HG03575 (cell line): ENCODE measurements around the gene COMP.

ENCODE experiments used
- ATAC-seq: cut with Tn5 transposase; IDR thresholded peaks from one replicate; pipeline ENCODE4 v1.9.1; 2021; ENCODE audit not compliant: unreplicated experiment, insufficient number of reproducible peaks, low FRiP score; ENCODE audit errors: extremely low read depth

The COMP gene

DNA sequence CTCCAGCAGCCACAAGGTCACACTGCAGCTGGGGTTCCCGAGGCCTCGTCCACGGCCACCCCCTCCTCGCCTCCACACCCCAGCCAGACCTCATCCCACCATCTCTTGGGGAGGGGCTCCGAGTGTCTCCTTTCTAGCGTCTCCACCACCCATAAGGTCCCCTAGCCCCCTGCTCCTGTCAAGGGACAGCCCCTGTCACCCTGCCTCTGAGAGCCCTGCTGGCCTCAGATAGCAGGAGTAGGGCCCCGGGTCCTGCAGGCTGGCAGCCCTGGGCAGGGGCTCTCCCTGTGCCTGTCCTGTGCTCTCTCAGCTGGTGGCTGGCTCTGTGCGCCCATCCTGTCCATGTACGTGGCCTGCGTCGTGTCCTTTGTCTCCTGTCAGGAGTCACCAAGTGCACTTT is 17.0 kb downstream of the COMP start:
- no peak for ATAC-seq

DNA sequence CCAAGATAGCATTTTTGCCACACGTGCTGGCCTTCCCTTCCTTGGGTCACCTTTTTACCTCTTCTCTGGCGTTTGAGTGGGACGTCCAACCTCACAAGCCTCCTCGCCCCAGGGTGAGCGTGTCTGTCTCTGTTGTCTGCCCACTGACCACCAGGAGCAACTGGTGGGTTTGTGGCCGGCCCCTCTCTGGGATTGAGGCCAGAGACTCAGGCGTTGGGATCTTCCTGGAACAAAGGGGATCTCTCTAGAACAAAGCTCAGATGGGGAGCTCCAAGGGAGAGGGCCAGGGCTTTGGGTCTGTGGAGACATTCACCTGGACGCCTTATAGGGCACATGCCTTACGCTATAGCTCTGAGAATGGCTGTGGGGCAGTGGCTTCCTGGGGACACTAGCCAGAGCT is 17.4 kb downstream of the COMP start:
- no peak for ATAC-seq

DNA sequence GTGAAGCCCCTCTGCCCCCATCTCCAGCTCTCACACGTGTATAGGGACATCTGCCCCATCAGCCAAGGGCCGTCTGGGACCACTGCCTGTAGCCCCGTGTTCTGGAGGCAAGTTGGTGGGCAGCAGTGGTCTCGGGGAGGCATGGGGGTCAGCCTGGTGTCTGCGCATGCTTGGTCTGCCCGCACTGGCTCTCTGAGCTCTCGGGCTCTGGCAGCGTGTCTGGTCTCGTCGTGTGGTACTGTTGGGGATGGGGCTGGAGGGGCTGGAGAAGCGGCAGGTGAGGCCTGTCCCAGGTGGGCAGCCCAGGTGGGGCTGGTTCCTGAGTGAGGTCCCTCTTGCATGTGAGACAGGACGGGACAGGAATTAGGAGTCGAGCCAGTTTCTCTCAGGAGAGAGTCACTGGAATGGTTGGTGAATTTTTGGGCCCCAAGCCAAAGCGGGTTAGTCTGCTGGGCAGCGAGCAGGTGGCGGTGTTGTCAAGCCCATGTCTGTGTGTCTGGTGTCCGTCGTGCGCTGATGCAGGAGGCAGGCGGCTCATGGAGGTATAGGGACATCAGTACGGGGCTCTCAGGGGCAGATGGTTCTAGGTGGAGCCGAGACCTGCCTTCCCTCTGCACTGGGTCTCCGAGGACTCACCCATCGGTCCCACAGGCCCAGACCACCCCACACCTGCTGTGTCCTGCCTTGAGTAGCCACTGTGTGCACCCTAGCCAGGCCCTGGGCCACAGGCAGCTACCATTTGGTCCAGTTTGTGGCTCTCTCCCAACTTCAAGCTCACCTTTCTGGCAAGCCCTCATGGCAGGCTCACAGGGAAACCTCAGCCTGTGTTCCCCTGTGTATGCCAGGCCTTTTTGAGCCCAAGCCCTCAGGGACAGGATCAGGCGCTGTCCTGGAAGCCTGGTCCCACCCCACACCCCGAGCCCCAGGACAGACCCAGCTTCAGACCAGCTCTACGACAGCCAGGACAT is 18.2 kb downstream of the COMP start:
- ATAC-seq, result no peak

DNA sequence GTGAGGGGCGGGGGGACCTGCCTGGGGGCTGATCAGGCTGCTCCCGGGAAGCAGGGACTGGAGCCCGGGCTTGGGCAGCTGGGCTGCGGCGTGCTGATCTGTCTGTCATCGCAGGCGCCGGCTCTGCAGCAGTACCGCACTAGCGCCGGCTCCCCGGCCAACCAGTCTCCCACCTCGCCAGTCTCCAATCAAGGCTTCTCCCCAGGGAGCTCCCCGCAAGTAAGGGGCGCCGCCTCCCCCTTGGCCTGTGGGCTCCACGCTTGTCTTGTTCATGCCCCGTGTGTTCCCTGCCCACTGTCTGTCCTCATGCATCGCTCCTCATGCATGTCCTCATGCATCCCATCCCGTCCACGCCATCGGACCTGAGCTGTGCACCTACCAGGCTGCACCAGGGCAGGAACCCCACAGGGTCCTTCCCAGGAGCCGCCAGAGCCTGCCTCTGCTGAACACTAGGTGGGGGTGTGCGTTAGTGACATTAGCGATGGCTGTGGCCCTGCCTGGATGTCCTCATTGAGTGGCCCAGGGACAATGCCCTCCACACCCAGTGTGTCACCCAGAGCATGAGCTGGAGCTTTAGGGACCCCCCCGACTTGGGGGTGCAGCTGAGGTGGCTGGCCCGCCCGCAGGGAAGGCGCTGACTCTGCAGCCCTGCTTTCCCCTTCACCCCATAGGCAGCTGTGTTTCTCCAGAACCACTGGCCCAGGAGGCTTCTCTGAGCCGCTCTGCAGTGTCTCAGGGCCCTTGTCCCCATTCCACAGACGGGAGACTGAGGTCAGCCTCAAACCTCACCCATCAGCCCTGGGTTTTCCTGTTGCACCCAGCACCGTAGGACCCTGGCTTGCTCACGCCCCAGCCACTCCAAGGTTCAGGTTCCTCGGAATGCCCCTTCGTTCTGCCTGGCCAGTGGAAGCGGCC is 19.5 kb downstream of the COMP start:
- no peak for ATAC-seq

DNA sequence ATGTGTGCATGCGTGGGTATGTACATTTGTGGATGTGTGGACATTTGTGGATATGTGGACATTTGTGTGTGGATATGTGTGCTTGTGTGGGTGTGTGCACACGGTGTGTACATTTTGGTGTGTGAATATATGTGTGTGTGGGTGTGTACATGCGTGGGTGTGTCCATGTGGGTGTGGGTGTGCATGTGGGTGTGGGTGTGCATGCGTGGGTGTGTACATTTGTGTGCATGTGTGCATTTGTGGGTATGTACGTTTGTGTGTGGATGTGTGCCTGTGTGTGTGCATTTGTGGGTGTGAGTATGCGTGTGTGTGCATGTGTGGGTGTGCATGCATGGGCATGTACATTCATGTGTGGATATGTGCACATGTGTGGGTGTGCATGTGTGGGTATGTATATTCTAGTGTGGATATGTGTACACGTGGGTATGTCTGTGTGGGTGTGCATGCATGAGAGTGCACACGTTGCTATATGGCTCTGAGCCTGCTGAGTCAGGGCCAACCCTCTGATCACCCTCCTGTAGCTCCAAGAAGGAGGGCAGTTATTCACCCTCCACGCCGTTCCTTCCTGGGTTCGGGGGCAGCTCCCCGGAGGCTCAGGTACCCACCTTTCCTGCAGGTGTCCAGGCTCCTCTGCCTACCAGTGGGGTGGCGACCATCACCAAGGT is 20.3 kb downstream of the COMP start:
- ATAC-seq, result no peak

DNA sequence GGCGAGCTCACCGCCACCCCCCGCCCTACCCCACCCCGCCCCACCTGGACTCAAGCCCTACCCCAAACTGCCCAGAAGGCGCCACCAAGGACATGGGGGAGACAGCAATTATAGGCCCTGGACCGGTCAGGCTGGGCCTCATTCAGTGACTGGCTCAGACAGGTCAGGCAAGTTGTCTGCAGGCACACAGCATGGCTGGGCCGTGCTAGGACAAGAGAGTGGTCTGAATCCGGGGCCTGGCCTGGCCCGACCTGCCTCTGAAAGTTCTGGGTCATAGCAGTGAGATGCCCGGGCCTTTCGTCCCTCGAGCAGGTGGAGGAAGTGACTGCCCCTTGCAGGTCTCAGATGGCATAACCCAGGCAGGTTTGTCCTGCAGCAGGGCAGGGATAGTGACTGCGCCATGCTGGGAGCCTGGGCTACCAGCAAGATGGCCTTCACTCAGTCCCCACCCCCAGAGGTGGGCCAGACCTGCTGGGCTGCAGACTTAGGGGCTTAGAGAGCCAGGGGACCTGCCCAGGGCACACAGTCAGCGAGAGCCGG is 21.0 kb downstream of the COMP start:
- no peak for ATAC-seq

DNA sequence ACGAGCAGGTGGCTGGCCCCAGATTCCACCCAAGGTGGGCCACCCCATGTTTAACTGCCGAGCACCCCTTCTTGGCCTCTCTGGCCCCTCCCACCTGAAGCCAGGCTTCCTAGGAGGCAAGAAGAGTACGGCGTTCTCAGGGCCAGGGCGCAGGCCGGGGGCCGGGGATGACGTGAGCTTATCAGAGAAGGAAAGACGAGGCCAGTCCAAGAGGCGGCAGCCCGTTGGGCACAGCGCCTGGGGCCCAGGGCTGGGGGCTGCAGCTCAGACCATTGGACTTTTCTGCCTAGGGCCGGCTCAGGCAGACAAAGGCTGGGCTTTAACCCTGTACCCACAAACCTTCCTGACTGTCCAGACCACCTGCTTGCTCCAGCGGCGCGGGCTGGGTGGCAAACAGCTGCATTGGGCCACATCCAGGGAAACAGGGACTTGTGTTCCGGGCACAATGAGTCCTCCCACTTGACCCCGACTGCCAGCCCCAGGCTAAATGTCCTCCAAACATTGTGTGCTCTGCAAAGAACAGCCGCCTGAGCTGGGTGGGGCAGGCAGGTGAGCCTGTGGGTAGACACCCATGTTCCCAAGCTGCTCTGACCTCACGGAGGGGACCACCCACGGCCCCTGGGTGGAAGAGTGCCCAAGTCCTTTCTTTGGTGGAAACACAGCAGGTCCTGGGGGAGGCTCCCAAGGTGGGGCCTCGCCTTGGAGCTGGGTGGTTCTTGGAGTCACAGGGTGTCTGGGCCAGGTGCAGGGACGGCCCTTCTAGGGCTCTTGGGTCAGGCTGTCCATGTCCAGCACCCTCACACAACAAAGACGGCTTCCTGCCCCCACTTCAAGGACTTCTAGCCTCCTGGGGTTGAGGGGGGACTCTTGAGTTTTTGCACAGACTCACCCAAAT is 21.9 kb downstream of the COMP start:
- ATAC-seq, result no peak

DNA sequence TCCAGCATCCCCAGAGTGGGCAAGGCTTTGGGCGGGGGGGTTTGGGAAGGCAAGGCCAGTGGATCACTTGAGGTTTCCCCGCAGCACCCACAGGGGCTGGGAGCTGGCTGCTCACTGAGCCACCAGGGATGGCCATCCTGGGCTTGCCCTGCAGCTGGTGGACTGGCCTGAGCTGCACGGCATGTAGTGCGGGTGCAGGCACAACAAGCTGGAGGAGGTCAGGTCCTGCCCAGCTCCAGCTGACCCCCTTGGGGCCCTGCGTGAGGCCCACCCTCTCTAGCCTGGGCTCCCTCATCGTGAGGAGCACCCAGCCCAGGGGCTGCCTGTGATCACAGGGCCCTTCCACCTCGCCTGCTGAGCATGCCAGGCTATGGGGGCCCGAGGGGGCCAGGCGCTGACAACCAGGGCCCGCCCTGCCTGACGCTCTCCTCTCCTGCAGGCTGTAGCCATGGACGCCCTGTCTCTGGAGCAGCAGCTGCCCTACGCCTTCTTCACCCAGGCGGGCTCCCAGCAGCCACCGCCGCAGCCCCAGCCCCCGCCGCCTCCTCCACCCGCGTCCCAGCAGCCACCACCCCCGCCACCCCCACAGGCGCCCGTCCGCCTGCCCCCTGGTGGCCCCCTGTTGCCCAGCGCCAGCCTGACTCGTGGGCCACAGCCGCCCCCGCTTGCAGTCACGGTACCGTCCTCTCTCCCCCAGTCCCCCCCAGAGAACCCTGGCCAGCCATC is 22.9 kb downstream of the COMP start:
- ATAC-seq, result no peak

DNA sequence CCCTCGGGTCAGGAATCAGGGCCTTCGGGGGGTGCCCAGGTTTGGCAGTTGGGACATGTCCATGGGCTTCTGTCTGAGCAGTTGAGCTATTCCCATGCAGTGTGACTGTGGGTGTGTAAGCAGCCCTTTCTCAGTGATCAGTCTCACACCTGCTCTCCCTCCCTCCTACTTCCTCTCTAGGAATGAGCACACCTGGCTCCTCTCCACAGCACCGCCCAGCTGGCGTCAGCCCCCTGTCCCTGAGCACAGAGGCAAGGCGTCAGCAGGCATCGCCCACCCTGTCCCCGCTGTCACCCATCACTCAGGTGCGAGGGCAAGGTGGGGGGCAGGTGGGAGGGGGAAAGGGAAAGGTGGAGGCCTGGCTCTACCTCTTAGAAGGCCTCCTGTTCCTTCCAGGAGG is 25.9 kb downstream of the COMP start:
- no peak for ATAC-seq

DNA sequence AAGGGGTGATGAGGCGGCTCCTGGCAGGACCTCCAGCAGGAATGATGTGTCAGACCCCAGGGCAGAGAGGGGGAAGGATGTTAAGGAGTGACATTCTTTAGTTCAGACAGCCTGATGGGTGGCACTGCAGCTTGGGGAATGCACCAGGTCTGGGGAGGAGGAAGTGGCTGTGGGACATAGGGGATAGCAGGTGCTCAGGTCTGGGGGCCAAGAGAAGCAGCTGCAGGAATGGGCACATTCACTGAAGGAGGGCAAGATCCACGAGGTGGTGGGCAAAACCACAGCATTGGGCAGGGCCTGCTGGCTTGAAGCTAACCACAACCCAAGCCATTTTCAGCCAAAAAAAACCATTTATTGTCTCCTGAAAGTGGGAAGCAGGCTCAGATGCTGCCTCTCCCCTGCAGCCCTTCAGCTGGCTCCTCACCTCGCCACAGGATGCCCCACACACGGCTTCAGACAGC is 26.5 kb downstream of the COMP start:
- no peak for ATAC-seq

DNA sequence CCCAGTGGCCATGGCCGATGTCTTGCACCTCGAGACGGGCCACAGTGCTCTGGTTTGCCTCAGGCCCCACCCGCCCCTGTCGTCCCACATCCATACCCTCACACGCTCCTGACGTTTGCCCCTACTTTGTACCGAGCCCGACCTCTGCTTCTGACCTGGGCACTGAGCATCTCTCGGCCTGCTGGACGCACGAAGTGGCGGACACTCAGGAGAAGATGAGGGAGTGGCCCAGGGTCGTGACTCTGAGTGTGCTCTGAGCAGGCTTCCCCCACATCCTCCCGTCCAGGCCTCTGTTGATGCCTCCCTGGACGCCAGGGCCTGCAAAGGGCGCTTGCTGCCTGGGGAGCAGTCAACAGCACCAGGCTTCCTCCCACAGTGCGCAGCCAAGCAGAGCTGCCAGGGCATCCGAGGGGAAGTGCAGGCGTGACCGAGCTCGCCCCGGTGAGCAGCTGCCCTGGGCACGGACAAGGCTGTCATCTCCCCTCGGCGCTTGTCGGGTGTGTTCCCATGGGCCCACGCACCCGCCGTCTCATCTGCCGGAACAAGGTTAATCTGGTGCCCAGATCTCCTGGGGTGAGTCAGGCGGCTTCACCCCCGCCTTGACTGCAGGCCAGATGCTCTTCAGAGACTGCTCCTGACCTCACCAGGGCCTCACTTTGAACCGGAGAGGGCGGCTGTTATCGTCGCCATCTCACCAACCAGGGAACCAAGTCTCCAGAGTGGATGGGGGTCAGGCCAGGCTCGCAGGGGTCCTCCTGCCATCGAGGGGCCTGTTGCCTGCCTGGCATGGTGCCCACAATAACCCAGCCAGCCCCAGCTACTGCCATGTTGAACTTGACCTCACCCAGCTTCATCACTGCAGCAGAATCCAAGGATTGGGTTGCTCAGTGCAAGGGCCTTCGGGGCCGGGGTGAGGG is 27.2 kb downstream of the COMP start:
- ATAC-seq, result no peak

DNA sequence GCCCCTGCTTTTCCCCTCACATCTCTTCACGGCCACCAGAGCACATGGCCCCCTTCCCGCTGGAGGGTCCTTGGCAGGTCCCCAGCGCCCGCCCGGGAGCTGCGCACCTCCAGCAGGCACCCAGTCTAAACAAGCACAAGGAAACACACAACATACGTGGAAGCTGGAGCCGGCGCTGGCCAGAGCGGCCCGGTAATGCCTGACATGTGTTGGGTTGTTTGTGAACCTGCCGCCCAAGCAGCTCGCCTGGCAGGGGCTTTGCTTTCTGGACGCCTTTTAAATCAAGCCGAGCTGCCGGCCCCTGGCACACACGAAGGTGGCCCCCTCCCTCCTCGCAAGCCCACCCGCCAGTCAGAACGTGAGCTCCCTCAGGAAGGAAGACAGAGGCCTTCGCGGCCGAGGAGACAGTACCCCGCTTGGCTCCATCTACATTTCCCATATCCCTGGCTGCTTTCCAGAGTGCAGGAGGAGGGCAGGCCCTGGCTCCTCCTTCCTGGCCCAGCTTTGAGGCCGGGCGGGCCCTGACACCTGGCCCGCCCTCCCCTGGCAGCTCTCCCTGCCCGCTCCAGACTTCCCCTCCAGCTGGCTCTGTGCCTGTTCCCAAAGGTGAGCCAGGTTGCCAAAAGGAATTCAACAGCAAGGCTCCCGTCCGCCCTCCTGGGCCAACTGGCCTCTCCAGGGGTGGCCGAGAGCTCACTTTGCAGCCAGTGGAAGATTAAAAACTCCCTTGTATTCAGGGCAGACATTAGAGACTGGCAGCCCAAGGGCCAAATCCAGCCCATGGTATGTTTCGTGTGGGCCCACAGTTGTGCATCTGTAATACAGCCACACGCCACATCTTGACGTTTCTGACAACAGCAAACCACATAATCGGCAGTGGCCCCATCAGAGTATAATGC is 28.7 kb downstream of the COMP start:
- ATAC-seq, result no peak

DNA sequence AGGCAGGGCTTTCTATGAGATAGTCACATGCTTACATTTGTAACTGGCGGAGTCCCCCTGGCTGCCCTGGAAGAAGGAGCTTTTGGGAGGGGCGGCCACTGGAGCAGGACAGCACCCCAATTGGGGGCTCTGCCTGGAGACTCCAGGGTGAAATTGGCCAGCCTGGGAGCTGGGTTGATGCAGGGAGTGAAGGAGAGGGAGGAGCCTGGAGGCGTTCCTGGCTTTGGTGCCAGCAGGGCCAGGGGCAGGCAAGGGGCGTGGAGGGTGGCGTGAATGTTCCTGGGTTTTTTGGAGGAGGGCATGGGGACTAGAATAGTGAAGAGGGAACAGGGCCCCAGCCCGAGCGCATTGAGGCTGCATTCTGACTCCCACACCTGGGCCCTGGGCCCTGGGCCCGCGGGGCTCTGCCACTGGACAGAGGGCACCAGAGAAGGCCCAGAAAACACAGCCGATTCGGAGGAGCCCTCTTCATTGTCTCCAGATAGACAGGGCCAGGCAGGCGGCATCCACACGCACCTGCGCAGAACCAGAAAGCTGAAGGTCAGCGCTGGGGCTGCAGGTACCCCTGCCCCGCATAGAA is 29.5 kb downstream of the COMP start:
- ATAC-seq, result no peak

DNA sequence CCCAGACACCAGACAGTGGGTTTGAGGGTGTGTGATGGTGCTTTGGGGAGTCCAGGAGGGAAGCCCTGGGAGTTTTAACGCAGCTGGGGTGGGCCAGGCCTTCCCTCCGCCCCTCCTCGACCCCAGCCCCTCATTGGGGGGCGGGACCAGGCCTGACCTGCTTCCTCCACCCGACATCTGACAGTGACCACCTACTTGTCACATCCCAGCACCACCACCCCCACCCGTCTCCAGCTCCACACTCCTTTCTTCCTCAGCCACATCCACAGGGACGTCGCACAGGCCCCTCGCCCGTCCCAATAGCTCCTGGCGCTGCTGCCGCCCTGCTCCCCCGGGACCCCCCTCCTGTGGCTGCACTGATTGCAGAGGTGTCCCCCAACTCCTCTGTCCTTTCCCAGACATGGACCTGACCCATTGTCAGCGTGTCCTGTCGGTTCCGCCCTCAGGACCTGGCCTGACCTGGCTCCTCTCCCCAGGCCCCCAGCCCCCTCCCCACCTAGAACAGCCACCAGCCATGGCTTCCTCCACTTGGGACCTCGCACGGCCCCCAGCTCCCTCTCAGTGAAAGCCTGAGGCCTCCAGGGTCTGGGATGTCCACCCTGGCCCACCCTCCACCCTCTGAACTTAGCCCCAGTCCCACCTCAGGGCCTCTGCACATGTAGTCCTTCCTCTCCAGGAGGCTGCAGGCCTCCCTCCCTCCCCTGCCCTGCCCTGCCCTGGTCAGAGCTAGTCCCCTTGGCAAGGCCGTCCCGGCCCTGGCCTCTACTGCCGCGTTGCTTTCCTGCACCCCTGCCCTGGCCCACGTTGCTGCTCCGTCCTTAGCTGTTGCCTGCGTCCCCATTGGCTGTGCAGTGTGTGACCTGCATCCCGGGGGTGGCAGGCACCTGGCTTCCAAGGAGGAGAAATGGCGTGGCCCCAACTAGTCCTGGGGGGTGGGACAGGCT is 30.4 kb downstream of the COMP start:
- no peak for ATAC-seq
